C4-2B (cell line): ENCODE measurements around the gene TNS3.

ENCODE experiments used
- ZFX ChIP-seq: fragments of 450-650 bp; IDR thresholded peaks from 2 replicates; pipeline ENCODE4 v1.6.1; 2017
- TF ChIP-seq, protein P1 (sequence below): fragments of 450-650 bp; conservative IDR thresholded peaks from 2 replicates; pipeline ENCODE4 v1.5.1; 2017; ENCODE audit warnings: mild to moderate bottlenecking

DNA sequence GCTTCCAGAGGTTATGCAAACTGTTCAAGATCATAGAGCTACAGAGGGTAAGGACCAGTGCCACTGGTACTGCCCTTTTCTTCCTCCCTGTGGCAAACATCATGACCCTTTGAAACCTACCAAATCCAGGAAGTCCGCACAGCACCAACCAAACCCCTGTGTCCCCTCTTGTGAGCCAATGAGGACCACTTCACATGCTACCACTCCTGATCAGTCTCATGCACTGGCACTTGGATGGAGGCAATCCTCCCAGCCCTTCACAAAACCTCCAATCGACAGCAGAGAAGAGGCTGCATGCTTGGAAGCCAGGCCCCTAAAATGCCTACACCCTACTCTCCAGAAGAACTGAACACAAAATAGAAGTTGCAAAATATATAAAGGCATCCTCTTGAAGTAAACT, 248.0 kb downstream of the TNS3 start:
- TF ChIP-seq, protein P1, sequence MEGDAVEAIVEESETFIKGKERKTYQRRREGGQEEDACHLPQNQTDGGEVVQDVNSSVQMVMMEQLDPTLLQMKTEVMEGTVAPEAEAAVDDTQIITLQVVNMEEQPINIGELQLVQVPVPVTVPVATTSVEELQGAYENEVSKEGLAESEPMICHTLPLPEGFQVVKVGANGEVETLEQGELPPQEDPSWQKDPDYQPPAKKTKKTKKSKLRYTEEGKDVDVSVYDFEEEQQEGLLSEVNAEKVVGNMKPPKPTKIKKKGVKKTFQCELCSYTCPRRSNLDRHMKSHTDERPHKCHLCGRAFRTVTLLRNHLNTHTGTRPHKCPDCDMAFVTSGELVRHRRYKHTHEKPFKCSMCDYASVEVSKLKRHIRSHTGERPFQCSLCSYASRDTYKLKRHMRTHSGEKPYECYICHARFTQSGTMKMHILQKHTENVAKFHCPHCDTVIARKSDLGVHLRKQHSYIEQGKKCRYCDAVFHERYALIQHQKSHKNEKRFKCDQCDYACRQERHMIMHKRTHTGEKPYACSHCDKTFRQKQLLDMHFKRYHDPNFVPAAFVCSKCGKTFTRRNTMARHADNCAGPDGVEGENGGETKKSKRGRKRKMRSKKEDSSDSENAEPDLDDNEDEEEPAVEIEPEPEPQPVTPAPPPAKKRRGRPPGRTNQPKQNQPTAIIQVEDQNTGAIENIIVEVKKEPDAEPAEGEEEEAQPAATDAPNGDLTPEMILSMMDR = no peak
- TF ChIP-seq ZFX = no peak
